ENCODE results near the gene RBM20.

RBM20 gene

DNA sequence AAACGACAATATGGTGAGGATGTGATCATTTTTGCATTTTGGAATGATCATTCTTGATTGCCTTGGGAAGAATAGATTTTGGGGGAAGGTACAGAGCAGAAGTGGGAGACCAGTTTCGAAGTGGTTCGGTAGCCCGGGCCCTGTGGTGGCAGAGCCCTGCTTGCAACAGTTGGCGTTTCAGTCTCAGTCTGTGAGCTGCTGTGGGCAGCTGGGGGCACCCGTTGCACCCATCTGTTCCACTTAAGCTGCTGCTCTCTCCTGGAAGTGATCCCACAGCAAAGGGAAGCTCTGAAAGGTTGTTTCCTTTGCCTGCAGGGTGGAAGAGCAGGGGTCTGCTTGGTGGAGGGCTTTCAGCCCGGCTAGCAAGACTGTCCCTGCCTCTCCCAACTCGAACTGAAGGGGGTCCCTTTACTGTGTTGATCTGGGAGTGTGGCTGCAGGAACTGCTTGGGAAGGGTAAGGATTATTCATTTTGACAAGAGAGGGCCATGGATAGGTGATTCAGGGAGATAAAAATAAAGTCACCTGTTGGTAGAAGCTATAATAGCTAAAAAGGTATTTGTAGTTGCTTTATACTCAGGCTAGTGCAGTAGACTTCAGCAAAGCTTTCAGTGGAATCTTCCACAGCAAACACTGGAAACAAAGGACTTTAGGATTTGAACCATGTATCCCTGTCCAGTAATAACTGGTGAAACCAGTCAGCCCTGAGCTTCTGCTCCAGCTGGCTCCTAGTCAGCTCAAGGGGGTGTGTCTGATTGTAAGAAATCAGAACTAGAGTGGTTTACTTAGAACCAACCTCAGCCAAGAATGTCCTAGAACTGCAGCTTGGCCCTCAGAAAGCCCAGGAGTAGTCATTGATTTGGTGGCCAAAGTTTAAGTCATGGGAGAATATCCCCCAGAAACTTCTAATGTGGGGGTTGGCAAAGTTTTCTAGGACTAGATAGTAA is 174.4 kb downstream of the RBM20 start:
- DNase-seq = no peak

DNA sequence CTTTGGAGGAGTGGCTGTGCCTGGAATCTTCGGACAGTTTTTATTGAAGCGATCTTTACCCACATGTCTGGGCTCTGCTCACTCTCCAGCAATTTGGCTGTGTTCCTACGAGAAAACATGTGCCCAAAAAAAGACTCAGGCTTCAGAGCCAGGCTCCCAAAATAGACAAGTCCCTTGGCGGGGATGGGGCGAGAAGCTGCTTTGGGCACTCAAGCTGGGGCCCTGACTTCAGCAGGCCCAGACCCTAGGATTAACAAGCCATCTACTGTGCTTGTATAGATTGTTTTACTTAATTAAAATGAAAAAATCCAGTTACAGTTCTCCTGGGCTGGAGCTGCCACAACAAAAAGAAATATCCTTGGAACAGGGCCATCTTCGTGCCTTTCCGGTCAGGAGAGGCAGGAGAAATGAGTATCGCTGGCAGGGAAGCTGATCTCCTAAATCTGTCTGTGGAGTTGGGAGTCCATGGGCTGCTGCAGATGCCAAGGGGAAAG is 176.2 kb downstream of the RBM20 start:
- no peak for DNase-seq

DNA sequence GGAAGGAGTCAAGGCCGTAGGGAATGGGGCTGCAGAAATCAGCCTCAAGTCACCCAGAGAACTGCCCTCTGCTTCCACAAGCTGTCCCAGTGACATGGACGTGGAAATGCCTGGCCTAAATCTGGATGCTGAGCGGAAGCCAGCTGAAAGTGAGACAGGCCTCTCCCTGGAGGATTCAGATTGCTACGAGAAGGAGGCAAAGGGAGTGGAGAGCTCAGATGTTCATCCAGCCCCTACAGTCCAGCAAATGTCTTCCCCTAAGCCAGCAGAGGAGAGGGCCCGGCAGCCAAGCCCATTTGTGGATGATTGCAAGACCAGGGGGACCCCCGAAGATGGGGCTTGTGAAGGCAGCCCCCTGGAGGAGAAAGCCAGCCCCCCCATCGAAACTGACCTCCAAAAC is 177.4 kb downstream of the RBM20 start:
- DNase-seq = no peak

DNA sequence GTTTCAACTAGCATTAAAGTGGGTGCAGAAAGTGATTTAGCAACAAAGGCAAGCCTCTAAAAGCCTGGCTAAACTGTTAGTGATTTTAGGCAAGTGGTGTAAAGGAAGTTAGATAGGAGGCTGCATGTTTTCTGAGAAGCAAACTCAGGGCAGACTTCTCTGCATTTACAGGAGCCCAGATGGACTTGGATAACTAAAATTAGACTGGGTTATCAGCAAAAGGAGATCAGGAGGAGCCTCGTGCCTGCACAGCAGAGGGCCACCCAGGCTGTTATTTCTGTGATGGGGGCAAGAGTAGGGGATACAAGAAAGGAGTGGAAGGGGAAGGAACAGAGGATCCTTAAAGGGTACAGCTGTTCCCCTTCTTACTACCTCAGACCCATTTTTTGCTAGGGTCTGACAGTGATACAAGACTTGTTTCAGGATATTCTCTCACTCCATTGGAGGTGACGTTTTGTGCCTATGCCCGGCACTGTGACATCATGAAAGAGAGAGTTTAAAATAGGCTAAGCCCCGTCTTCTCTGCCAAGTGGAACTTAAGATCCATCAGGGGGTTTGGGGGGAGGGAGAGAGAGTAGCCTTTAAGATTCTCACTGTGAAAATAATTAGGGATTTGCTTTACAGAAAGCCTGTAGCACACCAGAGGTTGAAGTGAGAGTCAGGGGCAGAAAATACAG is 178.0 kb downstream of the RBM20 start:
- no peak for DNase-seq

DNA sequence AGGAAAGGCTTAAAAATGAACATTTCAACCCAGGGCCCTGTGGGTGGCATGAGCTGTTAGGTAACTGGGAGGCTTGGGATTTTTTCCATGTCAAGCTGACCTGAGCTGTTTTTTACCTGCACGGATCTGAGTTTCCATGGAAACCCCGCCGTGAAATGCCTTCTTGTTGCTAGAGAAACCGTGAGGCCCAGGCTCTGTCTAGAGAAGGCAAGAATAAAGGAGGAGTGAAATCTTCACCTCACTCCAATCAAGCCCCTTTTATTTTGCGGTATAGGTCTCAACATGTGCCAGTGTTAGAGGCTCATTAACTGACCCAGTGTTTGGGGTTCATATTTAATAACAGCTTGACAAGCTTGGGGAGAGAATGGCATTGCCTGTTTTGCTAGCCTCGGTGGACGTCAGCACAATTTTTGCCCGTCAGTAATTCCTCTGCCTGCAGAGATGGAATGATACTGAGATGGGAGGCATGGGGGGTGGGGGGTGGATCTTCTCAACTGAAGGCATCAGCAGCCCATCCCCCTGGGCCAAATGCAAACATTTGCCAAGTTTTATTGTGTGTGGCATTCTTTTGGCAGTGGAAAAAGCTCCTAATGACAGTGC is 178.7 kb downstream of the RBM20 start:
- DNase-seq = peak; percentile 60

DNA sequence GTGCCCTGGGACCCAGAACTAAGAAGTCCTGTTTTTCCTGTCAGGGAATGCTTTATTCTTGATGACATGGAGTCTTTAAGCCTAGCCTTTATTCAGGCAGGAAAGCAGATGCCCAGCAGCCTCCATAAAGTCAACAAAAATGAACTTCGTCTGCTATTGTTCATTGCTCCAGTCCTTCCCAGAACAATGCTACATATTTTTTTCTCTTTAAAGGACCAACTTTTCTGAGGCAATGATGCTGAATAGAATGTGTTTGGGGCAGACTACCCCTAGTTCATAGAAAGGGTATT is 180.0 kb downstream of the RBM20 start:
- DNase-seq = no peak

DNA sequence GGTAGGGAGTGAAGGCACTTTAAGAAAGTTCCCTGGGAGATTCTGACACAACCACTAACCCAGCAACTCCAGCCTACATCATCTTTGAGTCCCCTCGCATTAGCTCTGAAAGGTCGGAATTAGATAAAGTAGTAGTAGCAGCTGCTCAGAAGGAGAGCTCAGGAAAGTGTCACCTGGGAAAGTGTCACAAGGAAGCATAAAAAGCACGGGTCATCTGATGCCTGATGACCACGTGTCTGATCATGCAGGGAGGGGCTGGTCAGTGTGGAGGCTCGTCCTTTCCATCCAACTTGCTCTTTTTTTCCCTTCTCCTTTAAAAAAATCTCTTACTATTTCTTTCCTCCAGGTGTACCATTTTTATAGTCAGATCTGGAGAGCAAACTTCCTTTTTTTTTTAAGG is 180.5 kb downstream of the RBM20 start:
- DNase-seq = no peak

DNA sequence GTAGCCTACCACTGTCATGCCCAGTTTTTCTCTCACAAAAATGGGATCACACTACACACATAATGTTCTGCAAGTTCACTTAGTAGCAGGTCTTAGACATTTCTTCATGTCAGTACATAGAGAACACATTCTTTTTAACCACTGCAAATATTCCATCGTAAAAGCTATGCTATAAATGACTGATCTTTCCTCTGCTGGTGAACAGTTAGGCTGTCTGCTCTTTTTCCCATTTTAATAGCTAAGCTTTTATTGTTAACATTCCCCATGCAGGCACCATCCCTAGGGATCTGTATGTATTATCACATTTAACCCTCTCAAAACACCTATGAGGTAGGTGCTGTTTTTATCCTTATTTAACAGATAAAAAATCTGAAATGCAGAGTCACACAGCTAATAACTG is 181.4 kb downstream of the RBM20 start:
- DNase-seq = no peak

DNA sequence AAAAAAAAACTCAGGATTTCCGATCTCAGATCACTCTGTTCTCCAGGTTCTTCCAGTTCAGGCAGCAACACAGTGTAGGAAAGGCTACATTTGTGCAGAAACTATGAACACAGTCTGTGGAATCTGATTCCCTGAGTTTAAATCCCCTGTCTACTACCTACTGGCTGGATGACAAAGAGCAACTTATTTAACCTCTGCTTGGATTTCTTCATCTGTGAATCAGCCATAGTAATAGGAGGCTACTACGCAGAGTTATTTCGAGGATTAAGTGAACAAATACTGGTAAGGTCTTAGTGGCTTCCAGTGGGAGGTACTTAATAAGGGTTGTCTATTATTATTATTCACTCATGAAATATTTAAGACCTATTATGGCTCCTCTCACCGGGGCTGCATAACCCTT is 183.3 kb downstream of the RBM20 start:
- DNase-seq = no peak

DNA sequence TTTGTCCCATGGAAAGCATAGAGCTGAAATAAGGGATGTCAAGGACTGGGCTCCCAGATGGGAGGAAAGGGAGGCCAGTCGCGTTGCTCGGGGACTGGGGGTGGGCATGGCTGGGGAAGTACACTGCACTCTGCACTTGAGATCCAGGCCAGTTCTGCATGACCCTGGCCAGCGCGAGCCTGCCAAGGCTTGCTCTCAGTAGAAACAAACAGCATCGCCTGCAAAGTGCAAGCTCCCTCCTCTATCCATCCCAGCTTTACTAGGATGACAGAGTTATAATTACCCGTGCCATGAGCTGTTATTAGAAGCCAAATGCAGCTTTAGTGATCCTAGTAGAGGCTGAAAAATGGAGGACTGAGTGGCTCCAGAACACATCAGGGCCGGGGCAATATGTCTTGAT is 183.7 kb downstream of the RBM20 start:
- no peak for DNase-seq

DNA sequence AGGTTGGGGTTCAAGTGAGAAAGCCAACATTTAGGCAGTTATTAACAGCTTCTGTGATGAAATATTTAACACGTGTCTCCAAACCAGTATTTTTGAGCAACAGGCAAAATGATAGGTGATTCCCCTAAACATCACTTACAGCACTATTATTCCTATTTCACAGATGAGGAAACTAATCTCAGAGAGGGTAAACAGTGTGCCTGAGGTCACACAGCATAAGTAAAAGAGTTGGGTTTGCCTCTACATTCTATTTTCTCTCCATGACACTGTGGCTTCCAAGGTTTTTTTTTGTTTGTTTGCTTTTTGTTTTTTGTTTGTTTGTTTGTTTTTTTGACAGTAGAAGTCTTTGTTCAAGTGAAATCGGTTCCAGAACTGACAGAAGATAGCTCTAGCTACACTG is 184.4 kb downstream of the RBM20 start:
- DNase-seq = no peak

DNA sequence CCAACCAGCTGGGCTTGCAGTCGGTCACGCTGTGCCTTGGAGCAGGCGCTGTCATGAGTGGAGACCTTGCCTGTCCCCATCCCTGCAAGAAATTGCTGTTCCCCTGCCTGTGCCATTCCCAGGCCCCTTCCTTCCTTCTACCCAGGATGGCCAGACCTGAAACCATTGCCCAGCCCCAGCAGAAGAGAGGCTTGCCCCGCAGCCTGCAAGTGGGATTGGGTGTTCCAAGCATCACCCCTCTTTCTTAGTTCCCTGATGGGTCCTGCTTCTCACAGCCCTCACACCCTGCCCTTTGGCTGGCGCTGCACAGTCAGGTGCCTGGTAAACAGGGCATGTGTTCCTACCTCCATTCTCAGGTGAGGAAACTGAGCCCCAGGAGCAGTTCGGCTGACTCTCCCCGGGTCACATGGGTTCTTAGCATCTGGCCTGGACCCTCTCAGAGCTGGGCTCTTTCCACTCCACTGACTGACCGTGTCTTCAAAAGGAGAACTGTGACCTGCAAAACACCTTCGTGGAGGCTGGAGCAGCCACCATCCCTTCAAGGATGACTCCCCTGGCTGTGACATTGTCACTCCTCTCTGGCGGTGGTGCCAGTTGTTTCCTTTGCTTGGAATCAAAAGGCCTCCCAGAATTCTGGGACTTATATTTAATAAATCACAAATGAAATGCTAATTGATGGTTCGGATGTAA is 185.7 kb downstream of the RBM20 start:
- DNase-seq = no peak

DNA sequence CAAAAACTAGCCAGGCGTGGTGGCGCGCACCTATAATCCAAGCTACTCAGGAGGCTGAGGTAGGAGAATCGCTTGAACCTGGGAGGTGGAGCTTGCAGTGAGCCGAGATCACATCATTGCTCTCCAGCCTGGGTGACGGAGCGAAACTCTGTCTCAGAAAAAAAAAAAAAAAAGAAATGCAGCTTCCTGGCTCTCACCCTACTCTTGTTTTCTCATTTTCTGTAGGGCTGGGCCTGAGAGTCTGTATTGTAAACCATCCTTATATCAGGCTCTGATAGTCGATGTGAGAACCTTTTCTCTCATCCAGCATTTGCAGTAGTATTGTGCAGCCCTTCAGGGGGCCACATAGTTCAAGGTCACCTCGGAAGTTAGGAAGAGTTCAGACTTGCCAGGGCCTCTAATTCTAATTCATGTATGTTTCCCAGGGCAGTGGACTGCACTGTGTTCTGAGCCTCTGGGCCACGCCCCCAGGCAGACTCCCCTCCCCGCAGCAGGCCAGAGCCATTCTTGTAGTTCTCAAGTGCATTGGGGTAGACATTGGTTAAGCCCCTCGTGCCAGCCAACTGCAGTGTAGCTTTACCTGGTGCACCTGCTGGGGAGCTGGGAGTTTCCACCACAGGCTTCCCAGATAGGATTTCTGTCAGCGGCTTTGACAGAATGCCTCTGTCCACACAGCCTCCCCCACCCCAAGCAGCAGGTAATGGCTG is 189.3 kb downstream of the RBM20 start:
- no peak for DNase-seq

DNA sequence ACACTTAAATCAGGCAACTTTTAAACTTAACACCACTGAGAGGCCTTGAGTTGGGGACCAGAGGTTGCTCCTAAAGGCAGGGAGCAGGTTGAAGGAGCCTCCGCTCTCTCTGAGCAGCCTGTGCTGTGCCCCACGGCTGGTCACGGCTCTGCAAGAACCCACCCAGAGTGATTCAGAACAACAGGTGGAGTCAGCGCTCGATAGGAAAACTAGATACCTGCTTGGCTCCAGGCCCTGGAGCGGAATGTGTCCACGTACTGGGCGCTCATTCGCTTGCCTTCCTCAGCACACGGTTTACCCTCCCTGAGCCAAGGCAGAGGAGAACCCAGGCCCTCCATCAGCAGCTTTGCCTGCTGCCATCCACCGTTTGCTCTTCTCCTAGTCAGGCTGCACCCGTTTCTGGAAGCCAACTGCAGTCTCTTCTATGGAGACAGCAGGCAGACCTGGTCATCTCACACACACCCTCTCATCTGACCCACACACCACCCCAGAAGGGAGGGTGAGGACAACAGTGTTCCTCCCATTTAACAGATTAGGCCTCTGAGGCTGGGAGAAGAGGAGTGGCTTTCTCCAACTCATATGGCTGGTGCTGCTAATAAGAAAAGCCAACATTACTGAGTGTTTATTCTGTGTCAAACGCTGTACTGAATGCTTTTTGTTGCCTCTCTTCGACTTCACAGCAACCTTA is 189.9 kb downstream of the RBM20 start:
- DNase-seq = no peak

DNA sequence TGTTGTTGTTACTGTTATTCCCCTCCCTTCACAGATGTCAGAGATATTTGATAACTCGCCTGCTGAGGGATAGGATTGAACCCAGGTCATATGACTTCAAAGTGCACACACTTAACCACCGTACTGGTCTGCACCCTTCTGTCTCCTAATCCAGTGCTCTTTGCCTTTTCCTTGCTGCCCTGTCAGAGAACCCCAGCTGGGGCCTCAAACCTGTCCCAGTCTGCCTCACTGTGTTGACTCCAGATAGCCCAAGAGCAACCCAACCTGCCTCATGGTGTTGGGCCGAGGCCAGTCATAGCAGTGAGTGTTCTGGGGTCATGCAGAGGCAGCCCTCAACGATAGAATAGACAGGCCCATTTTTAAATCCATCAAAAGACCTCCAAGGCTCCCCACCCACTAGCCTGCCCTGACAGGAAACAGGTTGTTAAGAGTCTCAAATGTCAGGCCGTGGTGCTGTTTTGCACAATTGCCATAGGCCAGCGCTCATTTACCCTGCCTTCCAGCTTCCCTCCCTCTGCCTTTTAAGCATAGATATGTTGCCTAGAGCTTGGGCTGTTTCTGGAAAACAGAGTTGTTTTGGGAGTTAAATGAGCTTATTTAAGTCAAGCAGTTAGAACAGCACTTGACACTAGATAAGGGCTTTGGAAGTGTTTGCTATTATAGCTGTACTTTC is 190.6 kb downstream of the RBM20 start:
- DNase-seq = no peak

DNA sequence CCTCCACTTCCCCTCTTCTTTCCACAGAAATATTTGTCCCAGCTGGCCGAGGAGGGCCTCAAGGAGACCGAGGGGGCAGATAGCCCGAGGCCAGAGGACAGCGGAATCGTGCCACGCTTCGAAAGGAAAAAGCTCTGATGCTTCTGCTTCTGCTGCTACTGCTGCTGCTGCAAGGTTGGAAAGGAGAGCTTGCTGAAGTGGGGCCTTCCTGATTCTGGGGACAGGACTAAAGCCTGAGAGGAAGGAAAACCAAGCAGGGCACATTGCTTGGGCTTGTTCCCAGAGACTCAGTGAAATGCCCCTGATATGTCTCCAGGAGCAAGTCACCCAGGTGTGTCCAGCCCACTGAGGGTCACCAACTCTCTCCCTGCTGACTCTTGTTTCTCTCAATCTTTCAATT is 191.7 kb downstream of the RBM20 start:
- DNase-seq = no peak

DNA sequence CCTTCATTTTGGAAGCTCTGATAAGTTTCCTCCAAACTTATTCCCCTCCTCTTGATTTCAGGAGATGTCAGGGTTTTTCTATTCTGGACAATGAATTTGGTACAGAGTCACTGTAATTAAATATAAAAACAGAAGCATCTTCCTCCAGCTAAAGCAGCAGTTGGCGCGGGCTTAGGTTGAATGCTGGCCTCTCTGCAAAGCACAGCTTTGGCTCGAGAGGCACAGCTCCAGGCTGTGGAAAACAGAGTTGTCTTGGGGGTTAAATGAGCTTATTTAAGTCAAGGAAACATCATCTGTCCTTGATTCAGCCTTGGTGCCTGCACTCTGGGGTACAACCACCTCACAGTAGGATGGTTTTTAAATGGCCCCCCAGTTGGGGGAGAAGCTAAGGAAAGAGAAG is 192.6 kb downstream of the RBM20 start:
- DNase-seq = no peak

DNA sequence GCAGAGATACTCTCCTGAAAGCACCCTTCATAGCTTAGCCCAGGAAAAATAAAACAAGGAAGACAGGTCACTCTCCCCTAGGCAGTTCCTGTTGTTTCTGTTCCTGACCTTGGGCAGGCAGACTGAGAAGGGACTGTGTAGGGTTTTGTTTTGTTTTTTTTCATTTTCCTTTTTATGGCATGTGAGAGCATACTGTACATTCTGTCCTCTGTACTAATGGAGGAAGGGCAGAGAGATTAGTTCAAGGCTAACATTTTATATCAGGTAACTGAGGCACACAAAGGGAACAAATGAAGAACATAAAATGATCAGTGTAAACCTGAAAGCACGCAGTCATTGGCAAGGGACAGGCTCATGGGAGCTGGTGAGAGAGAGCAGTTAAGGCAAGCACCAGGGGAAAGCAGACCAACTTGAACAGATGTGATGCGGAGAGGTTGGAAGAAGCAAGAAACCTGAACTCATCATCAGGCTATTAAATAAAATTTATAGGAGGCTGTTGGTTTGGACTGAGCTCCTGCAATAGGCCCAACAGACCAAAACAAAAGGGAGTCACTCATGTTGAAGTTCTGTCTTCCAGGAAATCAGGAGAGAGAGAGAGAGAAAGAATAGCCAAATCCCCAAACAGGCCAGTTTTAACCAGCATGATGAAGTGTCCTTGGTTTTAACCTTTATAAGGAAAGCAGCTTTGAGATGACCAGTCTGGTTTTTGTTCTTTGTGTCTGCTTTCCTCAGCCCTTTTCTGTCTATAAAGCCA is 193.5 kb downstream of the RBM20 start:
- no peak for DNase-seq

DNA sequence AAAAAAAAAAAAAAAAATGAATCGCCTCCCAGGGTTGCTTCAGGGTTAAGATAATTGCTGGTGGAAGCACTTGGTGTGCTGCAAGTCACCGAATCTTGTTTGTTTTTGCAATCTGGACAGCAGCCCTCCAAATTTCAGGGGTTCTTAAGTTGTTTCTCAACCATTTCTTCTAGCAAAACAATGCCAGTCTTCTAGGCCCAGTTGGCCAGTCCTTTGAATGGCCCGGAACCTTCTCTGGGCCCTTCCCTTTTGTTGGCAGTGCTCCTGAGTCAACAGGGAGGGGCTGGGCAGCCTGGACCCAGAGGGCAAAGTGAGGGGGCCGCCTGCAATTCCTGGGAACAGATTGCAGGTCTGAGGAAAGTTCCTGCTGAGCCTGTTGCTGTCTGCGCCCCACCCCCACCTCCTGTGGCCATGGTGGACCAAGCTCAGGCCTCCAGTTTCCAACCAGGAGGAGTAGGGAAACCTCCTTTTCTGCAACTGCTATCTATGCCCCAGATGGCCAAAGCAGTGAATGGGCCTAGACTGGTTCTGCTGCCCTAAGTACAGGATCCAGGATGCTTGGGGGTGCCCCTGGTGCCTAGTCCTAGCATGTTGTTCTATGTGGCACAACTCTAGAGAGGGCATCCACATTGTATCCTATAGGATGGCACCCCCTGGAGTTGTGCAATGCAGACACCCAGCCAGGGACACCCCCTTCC is 196.2 kb downstream of the RBM20 start:
- DNase-seq = no peak

DNA sequence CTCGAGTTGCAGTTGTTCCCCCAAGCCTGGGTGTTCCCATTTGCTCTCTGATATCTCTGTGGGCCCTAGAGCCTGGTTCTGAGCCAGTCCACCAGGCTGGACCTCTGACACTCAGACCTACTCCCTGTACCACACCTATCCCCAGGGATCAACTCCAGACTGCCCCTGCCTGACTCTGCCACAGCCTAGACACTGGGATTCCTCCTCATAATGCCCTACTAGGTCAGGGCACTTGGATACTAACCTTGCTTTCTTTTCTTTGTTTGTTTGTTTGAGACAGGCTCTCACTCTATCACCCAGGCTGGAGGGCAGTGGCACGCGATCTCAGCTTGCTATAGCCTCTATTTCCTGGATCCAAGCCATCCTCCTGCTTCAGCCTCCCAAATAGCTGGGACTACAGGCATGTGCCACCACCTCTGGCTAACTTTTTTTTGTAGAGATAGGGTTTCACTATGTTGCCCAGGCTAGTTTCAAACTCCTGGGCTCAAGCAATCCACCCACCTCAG is 196.8 kb downstream of the RBM20 start:
- DNase-seq = no peak
